GM21529 (cell line): ENCODE data around the gene CFAP58.

Experiments
- ATAC-seq: cut with Tn5 transposase; IDR thresholded peaks from one replicate; pipeline ENCODE4 v1.9.1; 2021; ENCODE audit not compliant: unreplicated experiment

CFAP58 gene, protein sequence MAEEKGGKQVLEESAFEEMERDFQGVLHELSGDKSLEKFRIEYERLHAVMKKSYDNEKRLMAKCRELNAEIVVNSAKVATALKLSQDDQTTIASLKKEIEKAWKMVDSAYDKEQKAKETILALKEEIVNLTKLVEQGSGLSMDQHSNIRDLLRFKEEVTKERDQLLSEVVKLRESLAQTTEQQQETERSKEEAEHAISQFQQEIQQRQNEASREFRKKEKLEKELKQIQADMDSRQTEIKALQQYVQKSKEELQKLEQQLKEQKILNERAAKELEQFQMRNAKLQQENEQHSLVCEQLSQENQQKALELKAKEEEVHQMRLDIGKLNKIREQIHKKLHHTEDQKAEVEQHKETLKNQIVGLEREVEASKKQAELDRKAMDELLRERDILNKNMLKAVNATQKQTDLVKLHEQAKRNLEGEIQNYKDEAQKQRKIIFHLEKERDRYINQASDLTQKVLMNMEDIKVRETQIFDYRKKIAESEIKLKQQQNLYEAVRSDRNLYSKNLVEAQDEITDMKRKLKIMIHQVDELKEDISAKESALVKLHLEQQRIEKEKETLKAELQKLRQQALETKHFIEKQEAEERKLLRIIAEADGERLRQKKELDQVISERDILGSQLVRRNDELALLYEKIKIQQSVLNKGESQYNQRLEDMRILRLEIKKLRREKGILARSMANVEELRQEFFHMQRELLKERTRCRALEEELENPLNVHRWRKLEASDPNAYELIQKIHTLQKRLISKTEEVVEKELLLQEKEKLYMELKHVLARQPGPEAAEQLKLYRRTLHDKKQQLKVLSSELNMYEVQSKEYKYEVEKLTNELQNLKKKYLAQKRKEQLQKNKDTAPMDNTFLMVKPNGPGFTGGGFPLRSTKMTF

DNA sequence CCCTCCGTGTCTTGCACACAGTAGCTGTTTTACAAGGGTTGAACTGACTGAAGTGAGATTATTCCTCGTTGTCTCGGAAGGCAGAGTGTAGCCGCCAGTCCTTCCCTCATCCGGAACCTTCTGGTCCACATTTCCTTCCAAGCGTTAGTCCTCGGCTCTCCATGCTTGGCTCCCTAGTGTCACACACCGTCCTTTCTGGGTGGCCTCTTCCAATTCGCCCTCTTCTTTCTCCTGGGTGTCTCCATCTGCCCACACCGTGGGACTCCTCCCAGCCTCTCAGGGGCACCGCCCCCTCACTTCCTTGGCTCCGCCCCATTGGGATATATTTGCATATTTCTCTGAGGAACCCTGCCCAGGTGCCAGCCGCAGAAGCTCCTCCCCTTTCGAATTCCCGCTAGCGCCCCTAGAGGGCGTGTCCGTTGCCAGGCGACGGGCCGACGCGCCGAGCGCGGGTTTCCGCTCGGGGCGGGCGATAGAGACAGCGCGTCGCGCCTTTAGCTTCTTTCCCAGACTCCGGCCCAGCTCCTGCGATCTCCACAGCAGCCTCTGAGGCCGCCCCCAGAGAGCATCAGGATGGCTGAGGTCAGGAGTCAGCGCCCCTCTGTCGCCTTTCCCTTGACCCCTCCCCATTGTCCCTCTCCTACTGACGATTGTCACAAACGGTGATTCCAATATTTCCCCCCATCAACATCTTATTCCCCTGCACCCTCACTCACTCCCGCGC is at the start of gene CFAP58:
TSS of gene CFAP58 (plus strand) at position 509 of the 724 bp plus-strand sequence. CDS start at position 574, 65 bp downstream.
- peak; percentile 53 for ATAC-seq

DNA sequence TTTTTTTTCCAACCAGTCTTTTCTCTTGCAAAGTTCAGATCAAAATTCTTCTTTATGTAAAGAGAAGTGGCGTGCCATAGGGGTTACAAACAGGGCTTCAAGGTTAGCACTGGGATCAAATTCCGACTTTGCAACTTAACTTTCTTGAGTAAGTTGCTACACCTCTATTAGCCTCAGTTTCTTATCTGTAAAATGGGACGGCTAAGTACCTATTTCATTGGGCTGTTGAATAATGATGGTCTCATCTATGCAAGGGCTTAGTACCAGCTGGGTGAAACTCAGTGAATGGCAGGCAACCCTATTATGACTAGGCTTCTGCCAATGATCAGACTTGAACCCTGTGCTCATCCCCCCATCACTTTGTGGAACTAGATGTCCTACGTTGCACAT is 49.3 kb upstream of the CFAP58 start:
- ATAC-seq: no peak

DNA sequence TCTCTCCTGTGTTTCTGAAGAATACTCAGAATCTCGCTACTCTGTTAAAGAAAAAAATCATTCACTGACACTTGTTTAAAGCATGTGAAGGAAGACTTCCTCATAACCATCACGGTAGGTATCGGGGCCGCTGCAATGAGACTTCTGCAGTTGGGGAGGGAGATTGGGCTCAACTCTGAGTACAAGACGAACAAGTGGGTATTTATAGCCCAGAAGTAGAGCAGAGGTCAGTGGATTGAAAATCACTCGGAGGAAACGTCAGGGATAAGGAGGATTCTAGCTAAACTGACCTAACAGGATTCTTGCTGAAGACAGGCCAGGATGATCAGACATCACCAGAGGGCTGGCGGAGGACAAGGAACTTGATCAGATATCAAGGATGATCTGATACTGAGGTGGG is 48.7 kb upstream of the CFAP58 start:
- ATAC-seq: no peak

DNA sequence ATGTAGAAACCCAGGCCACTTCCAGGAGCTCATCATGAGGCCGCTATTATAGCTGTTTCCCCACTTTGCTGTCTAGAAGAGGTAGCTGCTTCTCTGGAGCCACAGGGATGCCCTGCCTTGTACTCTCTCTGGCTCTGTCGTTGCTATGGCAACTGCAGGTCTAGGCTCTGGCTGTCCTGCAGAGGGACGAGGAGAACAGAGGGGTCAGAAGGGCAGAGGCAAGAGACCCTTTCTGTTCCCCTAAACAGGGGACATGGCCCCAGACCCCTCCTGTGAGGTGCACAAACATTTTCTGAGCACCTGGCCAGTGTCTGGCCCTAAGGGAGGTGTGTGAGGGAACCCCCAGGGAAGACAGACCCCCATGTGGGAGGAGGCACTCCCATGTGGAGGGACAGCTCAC is 46.7 kb upstream of the CFAP58 start:
- ATAC-seq: no peak

DNA sequence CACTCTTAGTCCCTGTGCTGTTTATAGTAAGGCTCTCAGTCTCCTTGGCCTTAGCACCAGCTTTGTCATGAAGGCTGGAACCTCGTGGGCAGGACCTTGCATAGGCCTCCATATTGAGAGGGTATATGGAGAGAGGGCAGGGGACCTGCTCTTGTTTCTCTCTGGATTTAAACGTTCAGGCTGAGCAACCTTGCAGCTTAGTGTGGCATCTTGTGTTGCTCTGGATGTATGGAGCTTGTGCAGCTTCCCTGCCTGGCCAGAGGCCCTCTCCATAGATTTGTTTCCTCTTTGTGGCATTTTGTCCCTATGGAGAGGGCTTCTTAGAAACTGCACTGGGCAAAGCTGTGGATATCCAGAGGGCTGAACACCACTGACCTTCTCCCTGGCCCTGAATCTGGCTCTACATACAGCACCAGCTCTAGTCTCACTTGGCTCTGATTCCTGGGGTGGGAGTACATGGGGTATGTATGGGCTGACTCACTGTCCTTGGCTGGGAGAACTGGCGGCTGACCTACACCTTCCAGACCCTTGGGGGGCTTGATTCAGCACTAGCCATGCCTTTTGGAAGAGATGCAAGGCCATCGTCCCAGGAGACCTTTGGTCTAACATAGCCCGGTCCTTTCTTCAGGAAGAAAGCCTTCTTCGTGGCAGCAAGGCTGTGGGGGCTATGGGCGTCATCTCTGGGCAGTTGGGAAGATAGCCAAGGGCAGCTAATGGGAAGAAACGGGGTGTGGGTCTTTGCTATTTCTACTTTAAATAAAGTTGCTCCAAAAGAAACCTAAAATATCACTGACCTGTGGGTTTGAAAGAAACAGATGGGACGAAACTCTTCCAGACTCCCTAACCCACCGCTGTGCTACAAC is 45.8 kb upstream of the CFAP58 start:
- ATAC-seq: no peak

DNA sequence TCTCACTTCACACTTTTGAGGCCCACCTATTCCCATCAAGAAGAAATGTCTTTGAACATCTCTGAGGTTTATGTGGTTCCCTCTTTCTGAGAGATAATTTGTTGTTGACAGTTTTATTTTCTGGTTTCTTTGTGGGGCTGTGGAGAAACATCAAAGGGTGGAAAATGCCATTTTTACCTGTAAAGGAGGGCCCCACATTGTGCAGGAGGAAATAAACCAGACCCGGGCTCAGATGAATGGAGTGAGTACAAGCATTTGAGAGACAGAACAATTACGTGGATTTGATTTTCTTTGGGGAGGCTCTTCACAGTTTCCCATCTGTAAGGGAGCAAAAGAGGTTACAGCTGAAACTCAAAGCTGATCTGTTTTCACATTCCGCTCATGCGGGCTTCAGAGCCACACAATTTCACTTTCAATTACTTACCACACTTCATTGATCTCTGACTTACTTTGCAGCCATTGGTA is 45.2 kb upstream of the CFAP58 start:
- ATAC-seq: peak; percentile 78

DNA sequence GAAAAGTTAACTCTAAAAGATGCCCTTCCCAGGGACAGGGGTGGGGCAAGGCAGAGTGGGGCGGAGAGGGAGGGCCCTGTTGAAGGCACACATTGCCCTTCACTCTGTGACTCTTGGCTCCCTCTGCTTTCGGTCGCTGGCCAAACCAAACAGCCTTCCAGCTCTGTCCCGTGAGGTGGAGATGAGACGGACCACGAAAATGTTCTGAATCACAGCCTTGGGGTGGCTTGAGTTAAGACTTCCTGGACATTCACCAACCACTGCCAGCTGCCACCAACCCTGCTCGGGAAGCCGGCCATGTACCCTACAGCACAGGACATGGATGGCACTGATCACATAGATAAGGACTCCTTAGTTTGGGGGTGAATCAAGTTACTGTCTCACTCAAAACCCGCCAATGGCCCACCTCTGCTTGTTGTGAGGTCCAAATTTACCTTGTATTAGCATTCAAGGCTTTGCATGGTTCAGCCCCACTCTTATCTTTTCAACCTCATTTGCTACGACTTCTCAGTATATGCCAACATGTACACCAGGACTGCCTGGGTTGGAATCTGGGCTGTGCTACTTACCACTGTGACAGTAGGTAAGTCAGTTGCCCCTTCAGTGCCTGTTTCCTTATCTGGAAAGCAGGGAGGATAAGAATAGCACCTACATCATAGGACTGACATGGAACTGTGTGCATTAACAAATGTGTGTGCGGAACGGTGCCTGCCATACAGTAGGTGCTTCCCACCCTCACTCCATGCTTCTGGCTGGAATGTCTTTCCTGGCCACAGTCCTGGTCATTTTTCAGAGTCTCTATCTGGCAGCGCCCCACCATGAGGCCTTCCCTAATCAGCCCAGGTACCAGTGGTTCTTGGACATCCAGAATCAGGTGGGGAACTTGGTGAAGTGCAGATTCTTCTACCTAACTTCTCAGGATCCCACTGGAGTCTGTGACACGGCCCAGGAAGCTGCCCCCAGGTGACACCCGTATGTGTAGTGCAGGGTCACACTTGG is 43.4 kb upstream of the CFAP58 start:
- no peak for ATAC-seq

DNA sequence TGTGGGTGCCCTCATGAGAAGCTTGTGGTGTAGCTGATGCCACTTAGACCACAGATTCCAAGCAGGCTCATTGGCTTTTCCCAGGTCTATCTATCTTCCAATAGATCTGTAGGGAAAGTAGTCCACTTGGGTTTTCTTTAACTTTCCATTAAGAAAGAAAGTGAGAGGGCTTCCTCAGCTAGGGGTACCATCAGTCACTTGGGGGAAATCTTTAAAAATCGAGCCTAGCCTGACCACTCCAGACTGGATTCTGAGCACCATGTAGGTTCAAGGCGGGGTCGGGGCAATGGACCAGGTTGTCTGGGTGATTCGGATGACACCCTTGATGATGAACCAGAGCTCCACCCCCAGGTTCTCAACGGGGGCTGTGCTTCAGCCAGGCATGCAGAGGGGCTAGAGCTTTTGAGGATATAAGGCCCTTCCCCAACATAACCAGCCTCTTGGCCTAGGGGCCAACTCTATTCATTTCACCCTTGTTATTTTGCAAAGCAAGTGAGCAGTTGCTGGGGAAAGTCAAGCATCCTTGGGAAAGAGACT is 42.4 kb upstream of the CFAP58 start:
- ATAC-seq: no peak

DNA sequence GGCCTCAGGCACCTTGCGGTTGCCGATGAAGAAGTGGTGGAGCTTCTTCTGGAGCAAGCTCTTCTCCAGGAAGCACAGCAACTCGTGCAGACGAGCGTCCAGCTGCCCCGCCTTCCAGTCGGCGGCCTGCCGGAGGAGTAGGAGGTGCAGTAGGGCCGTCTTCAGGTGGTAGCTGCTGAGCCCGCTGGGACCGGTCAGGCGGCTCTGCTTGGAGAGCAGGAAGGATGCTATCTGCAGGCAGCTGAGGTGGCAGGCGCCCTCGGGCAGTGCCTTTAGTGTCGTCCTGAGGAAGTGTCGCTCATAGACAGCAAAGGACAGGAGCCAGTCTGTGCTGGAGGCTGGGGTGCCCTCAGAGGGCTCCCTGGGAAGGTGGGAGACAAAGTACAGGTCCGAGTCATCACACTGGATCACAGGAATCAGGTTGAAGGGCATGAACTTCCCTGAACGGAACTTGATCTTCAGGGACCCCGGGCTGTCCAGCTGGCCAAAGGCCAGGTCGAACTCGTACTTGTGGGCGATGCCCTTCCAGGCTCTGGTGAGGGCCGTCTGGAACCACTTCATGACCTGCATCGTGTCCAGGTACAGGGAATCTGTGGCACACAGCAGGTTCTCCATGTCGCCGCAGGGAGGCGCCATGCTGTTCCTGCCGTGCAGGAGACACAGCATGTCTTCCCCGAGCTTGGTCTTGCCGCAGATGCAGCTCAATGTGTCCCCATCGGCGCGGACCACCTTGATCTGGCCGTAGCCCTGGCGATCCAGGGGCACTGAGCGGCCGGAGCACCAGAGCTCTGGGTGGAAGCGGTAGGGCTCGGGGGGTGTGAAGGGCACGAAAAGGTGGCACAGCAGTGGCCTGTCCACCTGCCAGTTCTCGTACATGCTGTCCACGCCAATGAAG is 38.8 kb upstream of the CFAP58 start:
- no peak for ATAC-seq

DNA sequence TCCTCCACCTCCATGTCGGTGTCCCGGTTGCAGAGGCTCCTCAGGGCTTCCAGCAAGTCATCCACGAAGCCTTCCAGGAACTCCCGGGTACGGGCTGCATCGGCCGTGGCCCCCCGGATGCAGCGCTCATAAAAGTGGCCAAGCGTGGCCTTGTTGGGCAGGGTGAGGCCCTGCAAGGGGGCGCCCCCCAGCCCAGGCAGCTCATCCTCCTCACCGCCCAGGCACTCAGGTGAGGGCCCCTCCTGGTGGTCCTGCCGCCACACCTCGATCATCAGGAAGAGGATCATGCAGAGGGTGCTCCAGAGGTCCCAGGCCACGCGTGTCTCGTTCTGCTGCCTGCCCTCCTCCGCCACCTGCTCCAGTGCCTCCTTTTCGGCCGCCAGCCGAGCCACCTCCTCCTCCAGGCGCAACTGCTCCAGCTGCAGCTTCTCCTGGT is 38.1 kb upstream of the CFAP58 start:
- no peak for ATAC-seq

DNA sequence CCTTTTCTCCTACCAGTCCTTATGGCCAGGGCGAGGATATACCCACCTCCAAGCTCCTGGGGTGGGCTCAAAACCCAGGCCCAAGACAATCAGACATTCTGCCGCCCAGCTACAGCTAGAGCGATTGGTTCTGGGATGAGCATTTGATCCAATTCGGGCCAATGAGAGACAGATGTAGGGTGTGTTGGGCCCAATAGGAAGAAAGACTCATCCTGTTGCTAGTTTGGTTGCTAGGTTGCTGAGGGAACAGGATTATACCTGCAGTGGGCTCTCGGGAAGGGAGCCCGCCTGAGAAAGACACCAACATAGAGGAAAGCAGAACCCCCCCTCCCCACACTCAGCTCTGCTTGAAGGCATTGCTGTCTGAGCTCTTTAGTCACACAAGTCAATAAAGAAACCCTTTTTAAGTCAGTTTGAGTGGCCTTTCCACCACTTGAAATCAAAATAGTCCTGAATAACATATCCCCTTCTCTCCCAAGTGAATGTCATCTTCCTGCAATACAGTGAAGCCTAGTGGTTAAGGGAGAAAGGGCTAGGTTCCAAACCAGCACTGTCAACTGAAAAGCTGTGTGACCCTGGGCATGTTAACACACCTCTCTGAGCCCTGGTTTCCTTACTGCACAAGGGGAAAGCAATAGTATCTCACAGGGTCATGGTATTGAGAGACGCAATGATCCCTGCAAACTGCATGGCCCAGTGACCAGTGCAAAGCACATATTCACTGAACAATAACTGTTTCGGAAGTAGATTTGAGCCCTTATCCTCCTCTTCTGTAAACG is 37.1 kb upstream of the CFAP58 start:
- ATAC-seq: no peak

DNA sequence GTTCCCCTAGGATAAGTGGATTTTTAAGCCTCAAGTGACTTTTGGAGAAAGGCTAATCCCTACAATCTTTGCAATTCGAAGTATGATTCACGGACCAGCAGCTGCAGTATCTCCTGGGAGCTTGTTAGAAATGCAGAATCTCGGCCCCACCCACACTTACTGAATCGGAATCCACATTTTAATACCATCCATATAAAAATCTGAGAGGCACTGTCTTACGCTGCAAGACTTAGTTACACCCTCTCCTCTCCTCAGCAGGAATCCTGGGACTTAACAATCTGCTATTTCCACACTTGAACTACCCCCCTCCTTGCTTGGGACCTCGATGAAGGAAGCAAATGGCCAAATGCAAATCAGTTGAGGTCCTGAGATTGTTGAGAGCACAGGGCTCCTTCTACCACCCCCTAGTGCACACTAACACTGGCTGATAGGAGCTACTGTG is 36.3 kb upstream of the CFAP58 start:
- peak; percentile 33 for ATAC-seq

DNA sequence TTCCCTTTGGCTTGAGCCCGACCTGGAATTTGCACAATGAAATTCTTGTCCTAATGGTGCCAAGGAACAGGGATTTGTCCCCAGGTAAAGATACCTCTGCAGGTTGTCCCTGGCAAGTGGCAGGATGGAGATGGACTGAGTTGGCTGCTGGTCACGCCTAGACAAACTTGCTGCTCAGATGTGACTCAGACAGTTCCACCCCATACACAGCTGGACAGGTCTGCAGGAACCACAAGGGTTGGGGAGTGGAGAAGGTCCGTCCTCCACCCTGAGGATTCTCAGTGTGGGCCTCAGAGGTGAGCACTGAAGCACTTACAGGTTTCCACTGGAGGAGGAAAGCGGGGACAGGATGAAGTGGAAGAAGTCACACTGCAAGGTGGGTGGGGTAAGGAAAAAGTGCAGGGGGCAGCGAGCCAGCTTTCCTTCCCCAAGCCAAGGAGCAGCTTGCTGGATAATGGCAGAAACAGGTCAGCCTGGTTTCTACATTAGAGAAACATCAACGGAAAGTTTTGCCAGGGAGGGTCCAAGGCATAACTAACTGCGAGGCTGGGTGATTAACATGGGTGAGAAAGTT is 35.8 kb upstream of the CFAP58 start:
- ATAC-seq: peak; percentile 37

DNA sequence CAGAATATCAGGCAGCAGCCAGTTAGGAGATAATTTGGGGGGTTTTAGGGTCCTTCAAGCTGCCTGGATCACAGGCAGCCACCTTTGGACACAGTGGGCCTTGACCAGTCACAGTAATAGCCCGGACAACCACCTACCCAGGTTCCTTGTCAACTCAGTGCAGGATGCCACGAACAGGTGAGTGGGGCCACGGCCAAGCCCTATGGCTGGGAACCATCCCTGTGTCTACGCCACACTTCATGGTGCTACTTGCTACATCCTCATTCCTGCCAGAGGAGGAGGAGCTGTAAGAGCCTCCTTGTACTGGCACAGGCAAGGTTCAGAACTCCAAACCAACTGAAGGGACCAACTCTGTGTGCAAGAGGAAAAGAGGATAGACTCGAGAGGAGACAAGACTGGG is 35.3 kb upstream of the CFAP58 start:
- no peak for ATAC-seq

DNA sequence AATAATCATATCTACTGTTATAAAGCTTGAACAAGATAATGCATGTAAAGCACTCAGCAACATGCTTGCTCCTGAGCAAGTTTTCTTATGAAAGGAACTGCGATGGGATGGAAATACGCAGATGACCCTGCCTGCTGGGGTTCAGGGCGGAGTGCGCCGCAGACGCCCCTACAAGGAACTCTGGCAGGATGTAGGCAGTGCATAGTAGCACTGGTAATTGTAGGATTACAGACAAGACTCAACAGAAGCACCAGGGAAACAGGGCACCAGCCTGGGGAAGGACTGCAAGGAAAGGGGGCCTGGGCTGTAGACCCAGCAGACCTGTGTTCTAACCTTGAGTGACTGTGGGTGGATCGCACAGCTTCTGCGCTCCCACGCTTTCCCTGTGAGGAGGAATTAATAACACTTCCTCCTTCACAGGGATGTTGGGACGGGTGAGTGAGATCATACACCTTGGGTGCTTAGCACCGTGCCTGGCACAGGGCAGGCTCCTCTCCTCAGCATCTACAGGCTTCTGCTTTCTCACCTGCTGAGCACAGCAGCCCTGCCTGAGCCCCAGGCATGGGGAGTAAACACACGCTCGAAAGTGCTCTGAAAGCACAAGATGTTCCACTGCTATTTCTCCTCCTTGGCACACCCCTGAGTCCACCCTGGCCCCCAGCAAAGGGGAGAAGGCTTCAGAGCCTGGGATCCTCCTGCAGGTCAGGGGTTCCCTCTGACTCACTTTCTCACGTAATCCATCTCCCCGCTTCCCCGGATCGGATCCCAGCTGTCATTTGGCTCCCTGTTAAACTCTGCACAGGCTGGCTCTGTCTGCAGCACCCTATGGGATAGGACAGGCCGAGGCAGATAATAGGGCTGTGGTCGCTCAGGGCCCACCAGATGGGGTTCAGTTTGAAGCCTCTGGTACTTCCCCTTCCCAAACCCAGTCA is 34.6 kb upstream of the CFAP58 start:
- ATAC-seq: no peak

DNA sequence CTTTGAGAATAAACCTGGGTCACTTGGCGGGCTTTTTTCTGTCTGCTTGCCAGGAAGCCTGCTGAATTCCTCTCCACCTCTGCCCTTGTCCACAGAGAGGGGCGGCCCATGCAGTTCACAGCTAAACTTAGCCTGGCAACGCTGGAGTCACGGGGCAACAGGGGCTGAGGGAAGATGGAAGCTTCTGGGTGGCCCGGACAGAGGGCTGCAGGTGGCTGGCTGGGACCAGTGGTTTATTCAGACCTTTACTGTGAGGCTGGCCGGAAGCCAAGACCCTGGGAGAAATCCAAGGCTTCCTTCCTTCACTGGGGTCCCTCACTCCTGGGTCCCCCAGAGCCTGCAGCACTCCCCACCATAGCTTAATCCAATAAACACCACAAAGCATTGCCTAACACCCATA is 32.4 kb upstream of the CFAP58 start:
- ATAC-seq: no peak
